Coronary artery (tissue), 2 donors: ENCODE results near the gene PRSS2.

Experiments used
- DNase-seq: peaks from one replicate; pipeline ENCODE4 v3.0.0-alpha.2; 2017; ENCODE audit warnings: low spot score
- H3K27ac ChIP-seq, 2 donors: fragments of 200-600 bp; sonication (generic); one replicate each; pipeline ENCODE4 v1.5.1; 2016 to 2019
- H3K4me3 ChIP-seq: fragments of 200-600 bp; sonication (generic); 2 replicates; pipeline ENCODE4 v1.5.1; 2016; ENCODE audit warnings: mild to moderate bottlenecking, moderate library complexity
- TF ChIP-seq, protein P1 (sequence below): fragments of 200-600 bp; sonication (generic); IDR thresholded peaks from one replicate; pipeline ENCODE4 v1.5.1; 2019; ENCODE audit warnings: antibody characterized with exemption

Gene PRSS2

GRCh38 chr7:142789441-142789840 is 18.7 kb downstream of the PRSS2 start:
- DNase-seq: no peak
- no peak overlapping the region for H3K4me3 ChIP-seq
- no peak overlapping the region for H3K27ac ChIP-seq
- TF ChIP-seq, protein P1, sequence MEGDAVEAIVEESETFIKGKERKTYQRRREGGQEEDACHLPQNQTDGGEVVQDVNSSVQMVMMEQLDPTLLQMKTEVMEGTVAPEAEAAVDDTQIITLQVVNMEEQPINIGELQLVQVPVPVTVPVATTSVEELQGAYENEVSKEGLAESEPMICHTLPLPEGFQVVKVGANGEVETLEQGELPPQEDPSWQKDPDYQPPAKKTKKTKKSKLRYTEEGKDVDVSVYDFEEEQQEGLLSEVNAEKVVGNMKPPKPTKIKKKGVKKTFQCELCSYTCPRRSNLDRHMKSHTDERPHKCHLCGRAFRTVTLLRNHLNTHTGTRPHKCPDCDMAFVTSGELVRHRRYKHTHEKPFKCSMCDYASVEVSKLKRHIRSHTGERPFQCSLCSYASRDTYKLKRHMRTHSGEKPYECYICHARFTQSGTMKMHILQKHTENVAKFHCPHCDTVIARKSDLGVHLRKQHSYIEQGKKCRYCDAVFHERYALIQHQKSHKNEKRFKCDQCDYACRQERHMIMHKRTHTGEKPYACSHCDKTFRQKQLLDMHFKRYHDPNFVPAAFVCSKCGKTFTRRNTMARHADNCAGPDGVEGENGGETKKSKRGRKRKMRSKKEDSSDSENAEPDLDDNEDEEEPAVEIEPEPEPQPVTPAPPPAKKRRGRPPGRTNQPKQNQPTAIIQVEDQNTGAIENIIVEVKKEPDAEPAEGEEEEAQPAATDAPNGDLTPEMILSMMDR: no peak

- H3K27ac ChIP-seq: no peak overlapping the region
- no peak for DNase-seq
- no peak overlapping the region for H3K4me3 ChIP-seq
- TF ChIP-seq, protein P1: no peak
These were observed 19.3 kb downstream of the PRSS2 start for GRCh38 chr7:142790056-142790455.

DNA sequence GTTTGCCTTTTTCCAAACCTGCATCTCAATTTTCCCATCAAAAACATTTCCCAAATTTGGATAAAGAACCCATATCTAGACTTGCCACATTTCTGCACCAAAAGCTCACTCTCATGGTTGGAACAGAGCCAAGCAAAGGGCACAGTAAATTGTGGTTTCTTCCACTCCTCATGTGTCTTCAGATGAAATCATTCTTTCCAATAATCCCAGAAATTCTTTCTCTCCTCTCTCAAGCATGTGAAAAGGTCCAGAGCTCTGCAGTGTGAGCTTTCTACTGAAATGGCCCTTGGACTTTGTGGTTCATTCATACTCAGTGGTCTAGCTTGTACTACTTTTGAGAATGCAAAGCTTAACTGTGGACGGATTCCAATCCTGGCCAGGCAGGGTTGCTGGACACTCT is 19.8 kb downstream of the PRSS2 start:
- H3K27ac ChIP-seq: no peak overlapping the region
- DNase-seq: no peak
- TF ChIP-seq, protein P1: no peak
- H3K4me3 ChIP-seq: no peak overlapping the region

DNA sequence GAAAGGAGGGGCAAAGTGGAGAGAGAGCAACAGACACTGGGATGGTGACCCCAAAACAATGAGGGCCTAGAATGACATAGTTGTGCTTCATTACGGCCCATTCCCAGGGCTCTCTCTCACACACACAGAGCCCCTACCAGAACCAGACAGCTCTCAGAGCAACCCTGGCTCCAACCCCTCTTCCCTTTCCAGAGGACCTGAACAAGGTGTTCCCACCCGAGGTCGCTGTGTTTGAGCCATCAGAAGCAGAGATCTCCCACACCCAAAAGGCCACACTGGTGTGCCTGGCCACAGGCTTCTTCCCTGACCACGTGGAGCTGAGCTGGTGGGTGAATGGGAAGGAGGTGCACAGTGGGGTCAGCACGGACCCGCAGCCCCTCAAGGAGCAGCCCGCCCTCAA is 20.7 kb downstream of the PRSS2 start:
- no peak overlapping the region for H3K4me3 ChIP-seq
- TF ChIP-seq, protein P1: no peak
- no peak overlapping the region for H3K27ac ChIP-seq
- no peak for DNase-seq

GRCh38 chr7:142792129-142792528 is 21.4 kb downstream of the PRSS2 start:
- no peak overlapping the region for H3K4me3 ChIP-seq
- no peak for DNase-seq
- H3K27ac ChIP-seq: no peak overlapping the region
- TF ChIP-seq, protein P1: no peak

GRCh38 chr7:142792593-142792992 is 21.8 kb downstream of the PRSS2 start:
- no peak for DNase-seq
- no peak overlapping the region for H3K27ac ChIP-seq
- TF ChIP-seq, protein P1: no peak

GRCh38 chr7:142793156-142793555 is 22.4 kb downstream of the PRSS2 start:
- TF ChIP-seq, protein P1: no peak
- no peak overlapping the region for H3K27ac ChIP-seq
- no peak for DNase-seq
- H3K4me3 ChIP-seq: no peak overlapping the region

More at GRCh38 chr7:142792593-142792992, 21.8 kb downstream of the PRSS2 start:
- no peak overlapping the region for H3K4me3 ChIP-seq
